Activated CD4-positive, alpha-beta T cell treated with anti-CD3 and anti-CD28 coated beads, Interleukin-2, amount 10 ng/mL, durations not matched to agents 24 days and 14 days (primary cell): ENCODE measurements around the gene SEMA5B. TPM values are rescaled to one million over a fixed set of nuclear protein-coding genes. Genes with fewer than 3 reads are reported as not detected.

Experiments used
- DNase-seq: peaks from one replicate; pipeline ENCODE4 v3.0.0; 2022
- H3K27ac Mint-ChIP-seq: one replicate; pipeline ENCODE4 v1.8.0; 2022; ENCODE audit warnings: mild to moderate bottlenecking, mixed read lengths
- H3K27me3 Mint-ChIP-seq: one replicate; pipeline ENCODE4 v1.8.0; 2022; ENCODE audit warnings: mixed read lengths
- H3K36me3 Mint-ChIP-seq: one replicate; pipeline ENCODE4 v1.8.0; 2022; ENCODE audit warnings: low read depth, mild to moderate bottlenecking, mixed read lengths
- H3K4me1 Mint-ChIP-seq: one replicate; pipeline ENCODE4 v1.8.0; 2021; ENCODE audit warnings: mixed read lengths
- H3K4me3 Mint-ChIP-seq: one replicate; pipeline ENCODE4 v1.8.0; 2022; ENCODE audit warnings: mild to moderate bottlenecking, moderate library complexity, mixed read lengths
- H3K9me3 Mint-ChIP-seq: one replicate; pipeline ENCODE4 v1.8.0; 2021; ENCODE audit warnings: mixed read lengths
- intact Hi-C: fragments of 100-400 bp; cut with micrococcal nuclease; formaldehyde crosslinking; loops from one replicate; pipeline ENCODE4 v1.15.1; 2023
- total RNA-seq: library from RNA; stranded (reverse); gene quantifications from 2 replicates; pipeline ENCODE4 v1.2.3, GENCODE V29; 2022

Gene SEMA5B
- total RNA-seq, 1 donor from 2014 or later = not detected

- DNase-seq = peak; percentile 69
- Mint-ChIP-seq H3K27me3 (peaks cover 5% of the 10 kb centered on the region), H3K27ac (no peak overlapping the region), H3K4me1 (peaks cover 19% of the 10 kb centered on the region), H3K9me3 (no peaks in the 10 kb centered on the region), H3K36me3 (no peaks in the 10 kb centered on the region), H3K4me3 (no peak overlapping the region)
- intact Hi-C loops = no loop called here
Observed at GRCh38 chr3:122890077-122890719, 137.4 kb downstream of the SEMA5B start.

DNA sequence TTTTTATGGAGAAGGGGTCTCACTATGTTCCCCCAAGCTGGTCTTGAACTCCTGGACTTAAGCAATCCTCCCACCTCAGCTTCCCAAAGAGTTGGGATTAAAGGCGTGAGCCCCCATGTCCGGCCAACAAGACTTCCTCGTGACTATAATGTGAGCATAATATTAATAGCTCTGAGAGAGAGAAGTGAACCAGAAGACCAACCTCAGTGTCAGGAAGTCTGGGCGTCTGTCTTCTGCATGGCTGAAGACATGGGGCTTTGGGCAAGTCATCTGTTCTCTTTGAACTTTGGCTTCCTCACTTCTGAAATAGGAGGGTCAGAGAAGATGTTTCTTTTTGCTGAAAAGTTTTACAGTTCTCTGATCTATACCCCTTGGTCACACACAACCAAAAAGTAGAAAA lies 140.6 kb downstream of the SEMA5B start:
- H3K4me1 Mint-ChIP-seq = peaks cover 9% of the 10 kb centered on the region
- intact Hi-C loops = no loop called here
- DNase-seq = no peak
- H3K36me3 Mint-ChIP-seq = no peaks in the 10 kb centered on the region
- H3K27me3 Mint-ChIP-seq = peaks cover 4% of the 10 kb centered on the region
- H3K9me3 Mint-ChIP-seq = no peaks in the 10 kb centered on the region
- H3K4me3 Mint-ChIP-seq = no peak overlapping the region
- H3K27ac Mint-ChIP-seq = no peak overlapping the region

- Mint-ChIP-seq H3K4me1 (peaks cover 9% of the 10 kb centered on the region), H3K9me3 (no peaks in the 10 kb centered on the region), H3K27me3 (peaks cover 4% of the 10 kb centered on the region), H3K27ac (no peak overlapping the region), H3K4me3 (no peak overlapping the region), H3K36me3 (no peaks in the 10 kb centered on the region)
- DNase-seq = no peak
- intact Hi-C loops = no loop called here
Observed at GRCh38 chr3:122886251-122886650, 141.3 kb downstream of the SEMA5B start.

- Mint-ChIP-seq H3K27me3 (peaks cover 4% of the 10 kb centered on the region), H3K4me1 (no peaks in the 10 kb centered on the region), H3K9me3 (no peaks in the 10 kb centered on the region), H3K36me3 (peaks cover 1% of the 10 kb centered on the region), H3K4me3 (no peak overlapping the region), H3K27ac (no peak overlapping the region)
- intact Hi-C loops = no loop called here
- DNase-seq = no peak
Observed at GRCh38 chr3:122882361-122882947, 145.1 kb downstream of the SEMA5B start.

- no peak for DNase-seq
- H3K4me3 Mint-ChIP-seq = no peak overlapping the region
- H3K9me3 Mint-ChIP-seq = no peaks in the 10 kb centered on the region
- intact Hi-C loops = no loop called here
- H3K27ac Mint-ChIP-seq = no peak overlapping the region
- peaks cover 6% of the 10 kb centered on the region for H3K4me1 Mint-ChIP-seq
- H3K36me3 Mint-ChIP-seq = peaks cover 3% of the 10 kb centered on the region
- peaks cover 3% of the 10 kb centered on the region for H3K27me3 Mint-ChIP-seq
Observed at GRCh38 chr3:122880624-122881023, 146.9 kb downstream of the SEMA5B start.

DNA sequence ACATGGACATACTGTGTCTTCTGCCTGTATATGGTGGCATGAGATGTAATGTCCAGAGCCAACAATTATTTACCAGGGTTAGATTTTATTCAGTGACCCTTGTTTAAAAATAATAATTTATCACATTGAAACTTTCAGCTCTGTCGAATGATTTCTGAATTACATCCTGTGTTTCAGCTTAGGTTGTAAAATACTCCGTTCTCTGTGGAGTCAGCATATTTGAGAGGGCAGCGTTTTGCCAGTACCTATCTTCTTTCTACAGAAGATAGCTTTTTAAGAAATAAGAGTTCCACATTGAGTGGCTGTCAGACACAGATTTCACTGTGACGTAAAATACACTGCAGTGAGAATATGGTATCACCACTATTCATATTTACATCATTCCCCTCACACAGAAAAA lies 147.4 kb downstream of the SEMA5B start:
- intact Hi-C loops = no loop called here

GRCh38 chr3:122875547-122876127 lies 151.9 kb downstream of the SEMA5B start:
- DNase-seq = no peak
- Mint-ChIP-seq H3K27ac (no peak overlapping the region), H3K27me3 (no peaks in the 10 kb centered on the region), H3K36me3 (peaks cover 10% of the 10 kb centered on the region), H3K9me3 (peaks cover 4% of the 10 kb centered on the region), H3K4me3 (no peak overlapping the region), H3K4me1 (peaks cover 9% of the 10 kb centered on the region)
- intact Hi-C loops = no loop called here

More for the DNA sequence above, 147.4 kb downstream of the SEMA5B start:
- Mint-ChIP-seq H3K27ac (no peak overlapping the region), H3K9me3 (no peaks in the 10 kb centered on the region), H3K27me3 (peaks cover 1% of the 10 kb centered on the region), H3K4me3 (no peak overlapping the region), H3K4me1 (peaks cover 9% of the 10 kb centered on the region), H3K36me3 (peaks cover 3% of the 10 kb centered on the region)
- no peak for DNase-seq

DNA sequence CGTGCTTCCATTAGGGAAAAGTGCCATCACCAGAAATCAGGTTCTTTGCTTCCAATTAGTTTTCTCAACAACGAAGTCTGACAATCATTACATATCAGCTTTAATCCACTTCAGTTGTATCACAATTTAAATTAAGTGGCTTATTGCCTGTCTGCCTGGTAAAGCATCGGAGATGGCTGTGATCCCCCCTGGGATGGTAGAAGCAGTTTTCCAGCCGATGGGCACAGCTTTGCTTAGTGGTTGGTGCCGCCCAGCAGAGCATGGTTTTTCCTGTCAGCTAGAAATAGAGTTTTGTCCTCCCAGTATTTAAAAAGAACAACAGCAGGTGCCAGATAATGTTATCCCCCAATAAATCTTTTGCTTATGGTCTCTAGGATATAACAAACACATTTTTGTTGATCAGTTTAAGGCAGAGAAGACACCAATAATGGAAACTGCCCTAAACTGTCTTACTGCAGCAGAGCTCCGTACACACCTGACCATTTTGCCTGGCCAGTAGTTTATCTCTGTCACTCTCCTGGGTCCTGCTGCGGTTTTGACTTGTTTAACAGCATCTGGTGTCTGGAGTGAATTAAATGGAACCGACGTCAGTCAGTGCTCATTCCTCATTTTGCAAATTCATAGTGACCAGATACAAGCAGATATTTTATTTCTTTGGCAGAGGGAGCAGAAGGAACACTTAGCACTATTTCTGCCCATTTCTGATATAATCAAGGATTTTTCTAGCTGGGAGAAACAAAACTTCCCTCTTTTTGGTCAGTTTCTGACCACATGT lies 153.6 kb downstream of the SEMA5B start:
- Mint-ChIP-seq H3K36me3 (peaks cover 9% of the 10 kb centered on the region), H3K27ac (no peak overlapping the region), H3K27me3 (no peaks in the 10 kb centered on the region), H3K4me3 (no peak overlapping the region), H3K4me1 (peaks cover 9% of the 10 kb centered on the region), H3K9me3 (peaks cover 4% of the 10 kb centered on the region)
- intact Hi-C loops = no loop called here
- DNase-seq = peak; percentile 41

GRCh38 chr3:122868322-122868721 lies 159.2 kb downstream of the SEMA5B start:
- no peak overlapping the region for H3K27ac Mint-ChIP-seq
- H3K4me3 Mint-ChIP-seq = no peak overlapping the region
- intact Hi-C loops = no loop called here
- H3K27me3 Mint-ChIP-seq = no peaks in the 10 kb centered on the region
- H3K9me3 Mint-ChIP-seq = no peaks in the 10 kb centered on the region
- H3K4me1 Mint-ChIP-seq = no peaks in the 10 kb centered on the region
- peak; percentile 7 for DNase-seq
- H3K36me3 Mint-ChIP-seq = no peaks in the 10 kb centered on the region

DNA sequence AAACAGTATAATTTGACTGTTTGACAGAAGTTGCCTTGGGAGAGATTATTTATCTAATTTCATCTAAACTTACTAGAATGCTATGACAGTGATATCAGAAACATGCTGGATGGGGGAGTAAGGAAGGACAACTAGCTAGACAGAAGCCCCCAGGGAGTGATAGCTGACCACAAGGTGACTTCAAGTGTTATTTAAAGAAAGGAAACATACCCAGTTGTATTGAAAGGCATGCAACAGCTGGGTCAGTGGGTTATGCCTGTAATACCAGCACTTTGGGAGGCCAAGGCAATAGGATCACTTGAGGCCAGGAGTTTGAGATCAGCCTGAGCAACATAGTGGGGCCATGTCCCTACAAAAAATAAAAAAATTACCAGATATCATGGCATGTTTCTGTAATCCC lies 163.1 kb downstream of the SEMA5B start:
- H3K27me3 Mint-ChIP-seq = no peaks in the 10 kb centered on the region
- no peaks in the 10 kb centered on the region for H3K9me3 Mint-ChIP-seq
- DNase-seq = peak; percentile 43
- no peaks in the 10 kb centered on the region for H3K4me1 Mint-ChIP-seq
- intact Hi-C loops = no loop called here
- no peak overlapping the region for H3K4me3 Mint-ChIP-seq
- H3K27ac Mint-ChIP-seq = no peak overlapping the region
- peaks cover 2% of the 10 kb centered on the region for H3K36me3 Mint-ChIP-seq

- Mint-ChIP-seq H3K27me3 (no peaks in the 10 kb centered on the region), H3K27ac (no peak overlapping the region), H3K4me3 (no peak overlapping the region), H3K36me3 (peaks cover 2% of the 10 kb centered on the region), H3K4me1 (no peaks in the 10 kb centered on the region), H3K9me3 (no peaks in the 10 kb centered on the region)
- DNase-seq = no peak
- intact Hi-C loops = no loop called here
Observed at GRCh38 chr3:122862381-122862780, 165.2 kb downstream of the SEMA5B start.
